ENCODE measurements around the gene INPP5A. TPM values are rescaled to one million over a fixed set of nuclear protein-coding genes. Genes with fewer than 3 reads are reported as not detected.
A peak's percentile ranks its signal among the peaks of the same experiment; 100 is the strongest.

The INPP5A gene
- total and polyA plus RNA-seq, 10 of the 15 experiments (the other 5 are each of a cell fraction or from before 2014, with no cell fraction given): 0.52 to 15.0 (median 6.3) TPM

DNA sequence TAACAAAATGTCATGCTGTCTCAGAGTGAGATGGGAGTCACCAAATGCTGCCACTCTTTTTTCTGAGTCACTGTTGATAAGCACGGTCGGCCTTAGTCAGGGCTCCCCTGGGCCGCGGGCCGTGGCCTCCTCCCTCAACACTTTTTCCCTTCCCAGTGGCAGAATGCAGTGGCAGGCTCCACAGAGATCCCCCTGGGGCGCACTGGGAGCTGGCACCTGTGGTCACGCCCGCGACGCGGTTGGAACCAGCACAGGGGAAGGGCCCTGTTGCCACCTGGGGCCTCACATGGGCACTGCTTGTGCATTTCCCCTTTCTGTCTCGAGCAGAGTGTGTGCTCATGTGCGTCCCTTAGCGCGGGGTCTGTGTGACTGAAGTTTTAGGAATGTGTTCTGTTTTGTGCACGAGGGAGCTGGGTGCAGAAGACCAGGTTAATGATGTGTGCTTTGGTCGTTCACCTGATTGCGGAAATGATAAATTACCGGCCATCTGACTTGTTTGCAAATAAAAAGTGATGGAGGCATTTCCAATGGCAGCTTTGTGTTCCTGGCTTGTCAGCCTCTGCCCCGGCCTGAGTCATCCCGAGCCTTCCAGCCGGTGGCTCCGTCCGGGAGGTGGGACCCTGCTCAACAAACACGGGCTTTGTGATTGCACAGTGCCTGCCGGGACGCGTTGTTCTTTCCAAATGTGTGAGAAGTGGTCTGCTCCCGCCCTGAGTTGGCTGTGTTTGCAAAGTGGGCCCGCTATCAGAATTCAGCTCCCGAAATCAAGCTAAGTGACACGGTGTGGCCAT lies 147.7 kb downstream of the INPP5A start:
- Histone ChIP-seq H4K20me1 (ENCODE audit: control insufficient read depth, insufficient read depth) (no peaks in the 10 kb centered on the region), H3K27me3 (replicated peaks in 1 of 2; ENCODE audit: control insufficient read depth in 2 of 2, insufficient read depth in 2 of 2, low read length in 1 of 2) (no peaks in the 10 kb centered on the region), H3K36me3 (ENCODE audit: control insufficient read depth in 2 of 2, insufficient read depth in 2 of 2, low read length in 1 of 2) (no peaks in the 10 kb centered on the region; a peak in 1 of 4 replicates), H3K9me3 (replicated peaks; ENCODE audit: control insufficient read depth, insufficient read depth, low read length) (no peaks in the 10 kb centered on the region; the same call in 2 of the 3 replicates), H3K9ac (ENCODE audit: control insufficient read depth, insufficient read depth, low read length) (no peak overlapping the region), H3K79me2 (ENCODE audit: control insufficient read depth, insufficient read depth, low read length) (no peaks in the 10 kb centered on the region), H3K27ac (ENCODE audit: control insufficient read depth, insufficient read depth) (no peak overlapping the region), H2AFZ (ENCODE audit: control insufficient read depth, low read depth, low read length) (no peak overlapping the region), H3K4me1 (ENCODE audit: control insufficient read depth, insufficient read depth, low read length) (no peaks in the 10 kb centered on the region), H3K4me2 (ENCODE audit: control insufficient read depth, insufficient read depth) (no peak overlapping the region), H3K4me3 (no peak overlapping the region)
- ChIA-PET POLR2A (no interaction called here), CTCF (interaction anchor here (1.1 kb wide), 1 partner anchor 9 kb away, joined by 3 read pairs; no protein-coding TSS in a partner anchor), RAD21 (ENCODE audit: unreplicated experiment) (interaction anchor here (0.7 kb wide), 1 partner anchor 113 kb away, joined by 3 read pairs; no protein-coding TSS in a partner anchor), SMC1A (ENCODE audit: uncharacterized antibody, unreplicated experiment) (interaction anchor here (1.4 to 1.6 kb wide), 2 partner anchors 9 to 30 kb away, joined by 5 read pairs; no protein-coding TSS in a partner anchor)
- peak; percentile 53; the same call in 1 of the 2 replicates for TF ChIP-seq SPI1 (IDR thresholded peaks at IDR 0.05; ENCODE audit: borderline replicate concordance, insufficient read depth, low read depth, low read length)
- TF ChIP-seq MEF2A (IDR thresholded peaks at IDR 0.05; ENCODE audit: insufficient read depth, low read depth, low read length): no peak
- no peak for TF ChIP-seq SIN3A (IDR thresholded peaks at IDR 0.05; ENCODE audit: low read depth, low read length)
- TF ChIP-seq, protein P1, sequence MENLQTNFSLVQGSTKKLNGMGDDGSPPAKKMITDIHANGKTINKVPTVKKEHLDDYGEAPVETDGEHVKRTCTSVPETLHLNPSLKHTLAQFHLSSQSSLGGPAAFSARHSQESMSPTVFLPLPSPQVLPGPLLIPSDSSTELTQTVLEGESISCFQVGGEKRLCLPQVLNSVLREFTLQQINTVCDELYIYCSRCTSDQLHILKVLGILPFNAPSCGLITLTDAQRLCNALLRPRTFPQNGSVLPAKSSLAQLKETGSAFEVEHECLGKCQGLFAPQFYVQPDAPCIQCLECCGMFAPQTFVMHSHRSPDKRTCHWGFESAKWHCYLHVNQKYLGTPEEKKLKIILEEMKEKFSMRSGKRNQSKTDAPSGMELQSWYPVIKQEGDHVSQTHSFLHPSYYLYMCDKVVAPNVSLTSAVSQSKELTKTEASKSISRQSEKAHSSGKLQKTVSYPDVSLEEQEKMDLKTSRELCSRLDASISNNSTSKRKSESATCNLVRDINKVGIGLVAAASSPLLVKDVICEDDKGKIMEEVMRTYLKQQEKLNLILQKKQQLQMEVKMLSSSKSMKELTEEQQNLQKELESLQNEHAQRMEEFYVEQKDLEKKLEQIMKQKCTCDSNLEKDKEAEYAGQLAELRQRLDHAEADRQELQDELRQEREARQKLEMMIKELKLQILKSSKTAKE (IDR thresholded peaks at IDR 0.05; ENCODE audit: low read depth, poor library complexity, severe bottlenecking): no peak
- no peak for TF ChIP-seq ZNF622 (IDR thresholded peaks at IDR 0.05)
- TF ChIP-seq BHLHE40 (IDR thresholded peaks at IDR 0.05; ENCODE audit: borderline replicate concordance in 1 of 2, low read depth in 2 of 2, low read length in 1 of 2): peak in 1 of 2 experiments; percentile 44; a peak in 1 of 4 replicates
- intact Hi-C loops (cut with micrococcal nuclease; ENCODE audit: unreplicated experiment) (no loop called here), in situ Hi-C loops (cut with MboI) (no loop called here)
- ATAC-seq (peak; percentile 69), FAIRE-seq (no peak), DNase-seq (ENCODE audit: low read depth, low spot score) (no peak)
- 45% methylated on average over 32 of the region's 32 CpGs for WGBS (ENCODE audit: insufficient coverage, insufficient replicate concordance, low lambda C conversion rate, missing lambda C conversion rate)
- BruUV-seq (replicated peaks): no TSS peak

Data from GM12878 (cell line).